GM12878 (cell line): ENCODE results near the gene CNIH1. TPM values are rescaled to one million over a fixed set of nuclear protein-coding genes. Genes with fewer than 3 reads are reported as not detected.

Experiments
- CBX3 ChIP-seq: fragments of 200-600 bp; sonication (generic); IDR thresholded peaks from 2 replicates; pipeline ENCODE4 v1.6.1; 2016; ENCODE audit warnings: low read depth, borderline replicate concordance
- CEBPB ChIP-seq, 2 experiments: fragments of 150-350 bp in 1 of 2; IDR thresholded peaks; 2 replicates each; pipeline ENCODE4 v1.6.1; 2012 to 2014; ENCODE audit warnings: low read depth in 2 of 2, low read length in 2 of 2, borderline replicate concordance in 1 of 2, inconsistent platforms in 1 of 2
- E2F8 ChIP-seq: fragments of 450-650 bp; IDR thresholded peaks from 2 replicates; pipeline ENCODE4 v1.6.1; 2018; ENCODE audit warnings: mild to moderate bottlenecking, low read depth, moderate library complexity; ENCODE audit not compliant: partially characterized antibody
- ESRRA ChIP-seq: IDR thresholded peaks from 2 replicates; pipeline ENCODE4 v1.6.1; 2012; ENCODE audit warnings: mild to moderate bottlenecking, low read length, improper control_type of control experiment
- ETV6 ChIP-seq, 2 experiments: fragments of 450-650 bp in 1 of 2; IDR thresholded peaks in 1 of 2; conservative IDR thresholded peaks in 1 of 2; 2 replicates each; pipeline ENCODE4 v1.6.1; 2014; ENCODE audit warnings: antibody characterized with exemption in 1 of 2, borderline replicate concordance in 1 of 2, low read depth in 1 of 2, mild to moderate bottlenecking in 1 of 2, moderate library complexity in 1 of 2
- HDAC2 ChIP-seq: fragments of 200-600 bp; sonication (generic); IDR thresholded peaks from 2 replicates; pipeline ENCODE4 v1.6.1; 2017
- JUNB ChIP-seq: IDR thresholded peaks from 2 replicates; pipeline ENCODE4 v1.6.1; 2016; ENCODE audit warnings: antibody characterized with exemption, mild to moderate bottlenecking
- MYC ChIP-seq: IDR thresholded peaks from 2 replicates; pipeline ENCODE4 v1.6.1; 2011; ENCODE audit warnings: mild to moderate bottlenecking, low read length, moderate library complexity, inconsistent platforms; ENCODE audit not compliant: insufficient read depth, insufficient replicate concordance, insufficient read length, severe bottlenecking
- NFIC ChIP-seq: IDR thresholded peaks from 2 replicates; pipeline ENCODE4 v1.6.1; 2012; ENCODE audit warnings: low read depth, mild to moderate bottlenecking, inconsistent platforms, low read length, moderate library complexity
- PAX8 ChIP-seq: fragments of 450-650 bp; IDR thresholded peaks from 2 replicates; pipeline ENCODE4 v1.6.1; 2017; ENCODE audit warnings: mild to moderate bottlenecking, moderate library complexity
- RB1 ChIP-seq: fragments of 450-650 bp; formaldehyde crosslinking; IDR thresholded peaks from 2 replicates; pipeline ENCODE4 v1.6.1; 2017; ENCODE audit warnings: mild to moderate bottlenecking, borderline replicate concordance
- RCOR1 ChIP-seq: conservative IDR thresholded peaks from 2 replicates; pipeline ENCODE4 v1.6.1; 2012; ENCODE audit warnings: low read depth, low read length, improper control_type of control experiment
- REST ChIP-seq: IDR thresholded peaks from 2 replicates; pipeline ENCODE4 v1.6.1; 2012; ENCODE audit warnings: mild to moderate bottlenecking, low read depth, low read length
- SIX5 ChIP-seq: IDR thresholded peaks from 2 replicates; pipeline ENCODE4 v1.6.1; 2011; ENCODE audit warnings: mild to moderate bottlenecking, low read depth, low read length, moderate library complexity; ENCODE audit not compliant: severe bottlenecking
- SMAD1 ChIP-seq: fragments of 450-650 bp; IDR thresholded peaks from 2 replicates; pipeline ENCODE4 v1.6.1; 2018; ENCODE audit warnings: mild to moderate bottlenecking, low read depth; ENCODE audit not compliant: partially characterized antibody
- SMAD5 ChIP-seq: IDR thresholded peaks from 2 replicates; pipeline ENCODE4 v1.6.1; 2016; ENCODE audit warnings: antibody characterized with exemption, low read depth
- TAF1 ChIP-seq: IDR thresholded peaks from 2 replicates; pipeline ENCODE4 v1.6.1; 2011; ENCODE audit warnings: mild to moderate bottlenecking, low read depth, low read length, borderline replicate concordance
- ZNF217 ChIP-seq: fragments of 450-650 bp; IDR thresholded peaks from 2 replicates; pipeline ENCODE4 v1.6.1; 2017; ENCODE audit warnings: antibody characterized with exemption, mild to moderate bottlenecking
- ZNF592 ChIP-seq: fragments of 450-650 bp; IDR thresholded peaks from 2 replicates; pipeline ENCODE4 v1.6.1; 2017; ENCODE audit warnings: mild to moderate bottlenecking, moderate library complexity
- polyA plus RNA-seq, 11 experiments: library from polyadenylated mRNA; depleted of rRNA in 4 of 11; unstranded in 6 of 11; stranded (reverse) in 5 of 11; fragments of >200 nt; fragmentation: Nextera tagmentation in 4 of 11; fragmentation: Illumina TruSeq in 1 of 11; extraction: Ambion mirVana in 4 of 11; extraction: Trizol in 1 of 11; gene quantifications; 1 replicate in 1 of 11; 2 replicates in 10 of 11; pipeline versions ENCODE4 v1.2.1 to v1.2.3, GENCODE V29; 2011 to 2016; ENCODE audit warnings: inconsistent platforms in 2 of 11, missing spikeins in 2 of 11, low read depth in 1 of 11
- total RNA-seq, 4 experiments: library from RNA; depleted of rRNA in 3 of 4; stranded (reverse); fragments of >200 nt in 3 of 4; fragmentation: Illumina TruSeq in 1 of 4; extraction: Trizol in 1 of 4; gene quantifications; 2 replicates each; pipeline versions ENCODE4 v1.2.1 to v1.2.3, GENCODE V29; 2013 to 2021

CNIH1 gene
- total and polyA plus RNA-seq, 10 of the 15 experiments (the other 5 are each of a cell fraction or from before 2014, with no cell fraction given) = 48.9 to 274 (median 110) TPM

DNA sequence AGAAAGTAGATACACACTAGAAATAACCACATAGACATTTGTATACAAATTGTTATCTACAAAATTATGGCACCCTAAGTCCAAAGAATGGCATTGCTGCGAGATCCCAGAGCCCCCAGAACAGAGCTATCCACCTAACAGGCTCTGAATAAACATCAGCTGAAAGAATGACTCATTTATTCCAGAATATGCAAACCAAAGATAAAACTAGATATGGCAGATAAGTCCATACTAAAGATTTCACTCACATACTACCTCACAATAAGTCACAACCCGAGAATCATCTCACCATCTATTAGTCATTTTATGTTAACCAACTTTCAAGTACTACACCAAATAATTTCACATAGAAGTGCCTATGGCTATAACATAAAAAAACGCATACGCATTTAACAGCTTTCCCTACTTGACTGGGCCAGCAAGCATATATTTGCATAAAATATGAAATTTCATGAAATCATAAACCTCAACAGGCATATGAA lies 5.6 kb downstream of the CNIH1 start (continued):
- TF ChIP-seq E2F8 (no peak), PAX8 (0 out of 2 replicates have a peak, but pooled peaks have one; percentile 35), REST (no peak), SIX5 (no peak), ZNF592 (no peak), SMAD5 (no peak), NFIC (0 out of 2 replicates have a peak, but pooled peaks have one; percentile 51), ETV6 (conservative IDR thresholded peaks at IDR 0.05 in 1 of 2, IDR thresholded peaks at IDR 0.05 in 1 of 2; ENCODE audit: borderline replicate concordance in 1 of 2, low read depth in 1 of 2) (no peak), SMAD1 (no peak), CBX3 (no peak), HDAC2 (no peak), ZNF217 (no peak), CEBPB (IDR thresholded peaks at IDR 0.05; ENCODE audit: borderline replicate concordance in 1 of 2, low read depth in 2 of 2, low read length in 2 of 2) (no peak), JUNB (peak; percentile 83), TAF1 (no peak), RB1 (no peak), RCOR1 (no peak), MYC (no peak), ESRRA (no peak)
